Kidney (tissue), 14 donors: Measurements from ENCODE around the gene KCNAB2. TPM values are rescaled to one million over a fixed set of nuclear protein-coding genes. Genes with fewer than 3 reads are reported as not detected.

Experiments used
- DNase-seq, 5 donors: peaks; one replicate each; pipeline ENCODE4 v3.0.0-alpha.2; 2013 to 2020
- FAIRE-seq: peaks from 2 replicates; lab custom pipeline; 2012; peaks lifted over from hg19 to GRCh38; lab: Jason Lieb, UNC
- H3K27ac ChIP-seq, 2 donors: one replicate each; pipeline ENCODE4 v1.7.0; 2013; ENCODE audit warnings: low read depth in 2 of 2, low read length in 2 of 2, inconsistent platforms in 1 of 2
- H3K27me3 ChIP-seq: one replicate; pipeline ENCODE4 v1.7.1; 2013; ENCODE audit warnings: low read length, inconsistent platforms; ENCODE audit not compliant: control insufficient read depth, insufficient read depth
- H3K36me3 ChIP-seq, 3 donors: one replicate each; pipeline versions ENCODE4 v1.7.0 to v1.7.1; 2013; ENCODE audit warnings: low read length in 3 of 3, control low read depth in 1 of 3, inconsistent platforms in 1 of 3; ENCODE audit not compliant: insufficient read depth in 3 of 3, control insufficient read depth in 2 of 3
- H3K4me1 ChIP-seq, 3 donors: one replicate each; pipeline versions ENCODE4 v1.7.0 to v1.7.1; 2013; ENCODE audit warnings: low read length in 3 of 3, inconsistent platforms in 1 of 3, low read depth in 1 of 3; ENCODE audit not compliant: control insufficient read depth in 2 of 3, insufficient read depth in 2 of 3
- H3K4me3 ChIP-seq, 3 donors: one replicate each; pipeline versions ENCODE4 v1.7.0 to v1.8.1; 2013; ENCODE audit warnings: low read length in 3 of 3, control low read depth in 1 of 3, inconsistent platforms in 1 of 3
- H3K9ac ChIP-seq, 3 donors: one replicate each; pipeline versions ENCODE4 v1.7.0 to v1.7.1; 2013; ENCODE audit warnings: low read length in 3 of 3, control low read depth in 1 of 3, inconsistent platforms in 1 of 3
- H3K9me3 ChIP-seq, 3 donors: one replicate each; pipeline versions ENCODE4 v1.7.0 to v1.7.1; 2013; ENCODE audit warnings: low read length in 3 of 3, control low read depth in 1 of 3, inconsistent platforms in 1 of 3; ENCODE audit not compliant: control insufficient read depth in 2 of 3, insufficient read depth in 1 of 3
- intact Hi-C: fragments of 100-400 bp; cut with DNase I; formaldehyde crosslinking; loops from one replicate; pipeline ENCODE4 v1.11.1; 2022
- polyA plus RNA-seq: library from polyadenylated mRNA; stranded (reverse); fragments of 350-450 nt; fragmentation: Illumina TruSeq; extraction: RNeasy Lipid Tissue Mini Kit (QIAGEN cat#74804); gene quantifications from one replicate; pipeline ENCODE4 v1.2.3, GENCODE V29; 2014; ENCODE audit warnings: low read depth, low replicate concordance; ENCODE audit not compliant: insufficient read depth
- total RNA-seq: library from RNA; stranded (reverse); fragmentation: NEBNext Ultra II Directional; extraction: Animal tissue kit (Norgen Biotek cat#: 25700); gene quantifications from one replicate; pipeline ENCODE4 v1.2.1, GENCODE V29; 2021
- TF ChIP-seq, protein P1 (sequence below): IDR thresholded peaks from 3 replicates; pipeline ENCODE4 v1.5.1; 2012; ENCODE audit warnings: mild to moderate bottlenecking, moderate library complexity, borderline replicate concordance; ENCODE audit not compliant: insufficient read depth; ENCODE audit errors: extremely low read depth
- donor health status: control.
- donor health status: control.
- donor health status: control.
- donor health status: control.
- donor health status: control.
- donor health status: DM: yes; HTN: yes; CAD: no.
- donor health status: Normal renal cell carcinoma (clear cell type).

Gene KCNAB2
- total and polyA plus RNA-seq, 2 donors from 2014 or later, result 19.6 to 28.1 TPM

DNA sequence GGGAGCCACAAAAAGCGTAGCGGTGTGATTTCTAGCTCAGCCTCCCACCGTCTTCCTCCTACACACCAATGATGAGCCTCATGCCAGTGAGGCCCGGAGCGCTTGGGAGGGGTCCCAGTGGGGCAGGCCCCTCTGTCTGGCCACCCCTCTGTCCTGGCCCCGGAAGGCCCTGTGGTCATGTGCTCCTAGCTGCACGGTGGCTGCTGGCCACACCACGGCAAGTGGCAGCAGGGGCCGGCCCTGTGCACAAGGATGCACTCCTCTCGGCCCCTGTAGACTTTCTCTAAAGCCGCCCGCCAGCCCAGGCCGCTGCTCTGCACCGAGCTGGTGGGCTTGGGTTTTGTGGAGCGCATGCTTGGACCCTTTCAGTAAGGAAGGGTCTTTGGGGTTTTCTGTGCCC, 53.6 kb downstream of the KCNAB2 start:
- DNase-seq (peak in 1 of 5 donors; percentile 70), FAIRE-seq (no peak)
- intact Hi-C loops, result no loop called here
- Histone ChIP-seq H3K4me3 (no peak overlapping the region), H3K36me3 (peaks cover 0 to 3% (median 0%) of the 10 kb centered on the region in 3 donors), H3K27ac (no peak overlapping the region), H3K9ac (no peak overlapping the region), H3K9me3 (no peaks in the 10 kb centered on the region), H3K4me1 (no peaks in the 10 kb centered on the region), H3K27me3 (no peaks in the 10 kb centered on the region)
- TF ChIP-seq, protein P1, sequence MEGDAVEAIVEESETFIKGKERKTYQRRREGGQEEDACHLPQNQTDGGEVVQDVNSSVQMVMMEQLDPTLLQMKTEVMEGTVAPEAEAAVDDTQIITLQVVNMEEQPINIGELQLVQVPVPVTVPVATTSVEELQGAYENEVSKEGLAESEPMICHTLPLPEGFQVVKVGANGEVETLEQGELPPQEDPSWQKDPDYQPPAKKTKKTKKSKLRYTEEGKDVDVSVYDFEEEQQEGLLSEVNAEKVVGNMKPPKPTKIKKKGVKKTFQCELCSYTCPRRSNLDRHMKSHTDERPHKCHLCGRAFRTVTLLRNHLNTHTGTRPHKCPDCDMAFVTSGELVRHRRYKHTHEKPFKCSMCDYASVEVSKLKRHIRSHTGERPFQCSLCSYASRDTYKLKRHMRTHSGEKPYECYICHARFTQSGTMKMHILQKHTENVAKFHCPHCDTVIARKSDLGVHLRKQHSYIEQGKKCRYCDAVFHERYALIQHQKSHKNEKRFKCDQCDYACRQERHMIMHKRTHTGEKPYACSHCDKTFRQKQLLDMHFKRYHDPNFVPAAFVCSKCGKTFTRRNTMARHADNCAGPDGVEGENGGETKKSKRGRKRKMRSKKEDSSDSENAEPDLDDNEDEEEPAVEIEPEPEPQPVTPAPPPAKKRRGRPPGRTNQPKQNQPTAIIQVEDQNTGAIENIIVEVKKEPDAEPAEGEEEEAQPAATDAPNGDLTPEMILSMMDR, result no peak

DNA sequence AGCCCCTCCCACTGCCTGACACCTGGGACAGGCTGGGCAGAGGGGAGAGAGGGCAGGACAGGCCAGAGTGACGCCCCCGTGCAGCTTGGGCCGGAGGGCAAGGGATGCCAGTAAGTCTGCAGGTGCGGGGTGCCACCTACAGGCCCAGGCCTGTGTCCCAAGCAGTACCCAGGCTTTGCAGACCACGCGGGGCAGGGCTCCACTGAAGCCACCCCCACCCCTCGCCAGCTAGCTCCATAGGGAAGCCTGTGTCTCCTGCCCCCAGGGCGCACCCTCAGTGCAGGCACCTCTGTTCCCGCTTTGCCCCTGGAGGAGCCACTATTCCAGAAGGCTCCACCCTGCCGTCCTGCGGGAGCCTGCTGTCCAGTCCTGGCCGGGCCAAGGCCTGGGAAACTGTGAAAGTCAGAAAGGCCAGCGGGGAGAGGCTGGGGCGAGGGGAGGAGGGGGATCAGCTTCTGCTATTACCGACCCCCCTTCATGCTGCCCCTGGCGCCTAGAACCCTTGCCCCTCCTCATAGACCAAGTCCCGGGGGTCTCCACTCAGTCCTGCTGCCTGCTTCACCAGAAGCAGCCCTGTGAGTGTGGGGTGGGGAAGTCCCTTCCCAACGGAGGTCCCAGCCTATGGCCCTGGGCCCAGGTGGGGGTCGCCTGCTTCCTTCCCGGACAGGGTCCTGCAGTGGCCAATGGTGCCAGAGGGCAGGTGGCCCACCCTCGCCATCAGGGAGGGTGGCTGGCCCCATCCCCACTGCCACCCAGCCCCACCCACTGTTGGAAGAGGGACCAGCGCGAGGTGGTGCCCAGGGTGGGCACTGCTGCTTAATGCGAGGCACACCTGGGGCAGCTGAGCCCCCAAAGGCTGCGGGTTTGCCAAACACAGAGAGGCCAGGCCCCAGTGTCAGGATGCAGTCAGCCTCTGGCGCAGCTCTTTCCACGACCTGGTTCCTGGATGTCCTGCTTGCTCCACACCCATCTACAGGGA, 54.4 kb downstream of the KCNAB2 start:
- peak in 1 of 5 donors; percentile 73 for DNase-seq

GRCh38 chr1:6100861-6101783, 55.4 kb downstream of the KCNAB2 start:
- DNase-seq (peak in 1 of 5 donors; percentile 48), FAIRE-seq (no peak)
- Histone ChIP-seq H3K4me3 (no peak overlapping the region), H3K27ac (no peak overlapping the region), H3K9ac (no peak overlapping the region), H3K36me3 (no peaks in the 10 kb centered on the region), H3K4me1 (no peaks in the 10 kb centered on the region), H3K9me3 (no peaks in the 10 kb centered on the region), H3K27me3 (no peaks in the 10 kb centered on the region)
- TF ChIP-seq, protein P1, result no peak
- intact Hi-C loops, result no loop called here

More for the DNA sequence above, 54.4 kb downstream of the KCNAB2 start:
- intact Hi-C loops, result no loop called here
- Histone ChIP-seq H3K27me3 (no peaks in the 10 kb centered on the region), H3K4me3 (no peak overlapping the region), H3K36me3 (no peaks in the 10 kb centered on the region), H3K4me1 (no peaks in the 10 kb centered on the region), H3K27ac (no peak overlapping the region), H3K9ac (no peak overlapping the region), H3K9me3 (no peaks in the 10 kb centered on the region)
- no peak for FAIRE-seq
- TF ChIP-seq, protein P1, result no peak
